ENCODE measurements around the gene DIPK1B.
A peak's percentile ranks its signal among the peaks of the same experiment; 100 is the strongest.

The DIPK1B gene

GRCh38 chr9:136711751-136712689, at the start of gene DIPK1B:
Gene DIPK1B, plus strand, starts transcription at chr9:136712572. Its CDS starts 94 bp downstream, at chr9:136712666.
- no peak for DNase-seq (ENCODE audit: low read depth)

GRCh38 chr9:136662656-136663581, 49.5 kb upstream of the DIPK1B start, which contains the start of gene EGFL7:
Gene EGFL7, plus strand, starts transcription at chr9:136662916. Its CDS starts 5,367 bp downstream, at chr9:136668283.
- DNase-seq (ENCODE audit: low read depth), result no peak

- no peak for DNase-seq (ENCODE audit: low read depth)
Observed at GRCh38 chr9:136664000-136664915, 48.1 kb upstream of the DIPK1B start.

- no peak for DNase-seq (ENCODE audit: low read depth)
Observed at GRCh38 chr9:136665111-136665703, 47.2 kb upstream of the DIPK1B start.

GRCh38 chr9:136665704-136666371, 46.5 kb upstream of the DIPK1B start:
- no peak for DNase-seq (ENCODE audit: low read depth)

- DNase-seq (ENCODE audit: low read depth), result no peak
Observed at GRCh38 chr9:136666372-136667213, 45.8 kb upstream of the DIPK1B start.

GRCh38 chr9:136667214-136667939, 45.0 kb upstream of the DIPK1B start:
- no peak for DNase-seq (ENCODE audit: low read depth)

GRCh38 chr9:136667940-136668760, 44.2 kb upstream of the DIPK1B start:
- DNase-seq (ENCODE audit: low read depth), result no peak

GRCh38 chr9:136668983-136669790, 43.2 kb upstream of the DIPK1B start:
- no peak for DNase-seq (ENCODE audit: low read depth)

GRCh38 chr9:136669791-136670464, 42.4 kb upstream of the DIPK1B start:
- DNase-seq (ENCODE audit: low read depth), result no peak

- DNase-seq (ENCODE audit: low read depth), result no peak
Observed at GRCh38 chr9:136670576-136671253, 41.7 kb upstream of the DIPK1B start.

GRCh38 chr9:136671254-136671614, 41.1 kb upstream of the DIPK1B start:
- no peak for DNase-seq (ENCODE audit: low read depth)

- peak; percentile 29 for DNase-seq (ENCODE audit: low read depth)
Observed at GRCh38 chr9:136671646-136672430, 40.5 kb upstream of the DIPK1B start.

GRCh38 chr9:136672431-136673087, 39.8 kb upstream of the DIPK1B start:
- no peak for DNase-seq (ENCODE audit: low read depth)
